H1 (cell line): ENCODE results near the gene CADPS. TPM values are rescaled to one million over a fixed set of nuclear protein-coding genes. Genes with fewer than 3 reads are reported as not detected.

ENCODE experiments used
- CTCF ChIA-PET: fragments of 300-600 bp; sonication (Branson Sonifier 250); formaldehyde crosslinking; loops from one replicate; lab custom pipeline; 2021; ENCODE audit not compliant: partially characterized antibody; lab: Charles Lee
- POLR2A ChIA-PET: fragments of 300-600 bp; sonication (Branson Sonifier 250); formaldehyde crosslinking; loops from one replicate; lab custom pipeline; 2021; ENCODE audit warnings: inconsistent platforms; ENCODE audit not compliant: partially characterized antibody; lab: Charles Lee
- DNase-seq, 2 experiments: peaks; one replicate each; pipeline versions ENCODE4 v3.0.0 to v3.0.0-alpha.2; 2010 to 2022; ENCODE audit warnings: low spot score in 2 of 2, low read depth in 1 of 2, mixed read lengths in 1 of 2
- FAIRE-seq: peaks from 2 replicates; lab custom pipeline; 2011; peaks lifted over from hg19 to GRCh38; lab: Jason Lieb, UNC
- H2AFZ ChIP-seq: 2 replicates; pipeline ENCODE4 v1.8.1; 2012; ENCODE audit warnings: low read length, inconsistent platforms
- H2AK5ac ChIP-seq: 2 replicates; pipeline ENCODE4 v1.6.1; 2013; ENCODE audit warnings: low read depth, low read length
- H2BK120ac ChIP-seq: replicated peaks from 2 replicates; pipeline ENCODE3; 2013; ENCODE audit warnings: low read depth, low read length, inconsistent platforms
- H2BK12ac ChIP-seq: 2 replicates; pipeline ENCODE4 v1.6.1; 2013; ENCODE audit warnings: low read depth, low read length
- H2BK15ac ChIP-seq: 2 replicates; pipeline ENCODE4 v1.6.1; 2013; ENCODE audit warnings: low read length
- H2BK20ac ChIP-seq: 2 replicates; pipeline ENCODE4 v1.6.1; 2013; ENCODE audit warnings: low read length
- H2BK5ac ChIP-seq: 2 replicates; pipeline ENCODE4 v1.6.1; 2013; ENCODE audit warnings: low read depth, low read length
- H3K14ac ChIP-seq: 2 replicates; pipeline ENCODE4 v1.6.1; 2013; ENCODE audit warnings: inconsistent platforms; ENCODE audit not compliant: insufficient read length
- H3K18ac ChIP-seq: 2 replicates; pipeline ENCODE4 v1.6.1; 2013; ENCODE audit warnings: low read length; ENCODE audit errors: extremely low read depth
- H3K23ac ChIP-seq: 2 replicates; pipeline ENCODE4 v1.6.1; 2013; ENCODE audit warnings: inconsistent platforms; ENCODE audit not compliant: insufficient read length
- H3K23me2 ChIP-seq: 2 replicates; pipeline ENCODE4 v1.6.1; 2013; ENCODE audit warnings: low read depth, low read length
- H3K27ac ChIP-seq: 2 replicates; pipeline ENCODE4 v1.6.1; 2011; ENCODE audit warnings: low read depth, low read length, inconsistent platforms
- H3K27me3 ChIP-seq, 4 experiments: replicated peaks in 1 of 4; 1 replicate in 1 of 4; 2 replicates in 3 of 4; pipeline versions ENCODE4 v1.6.1 to v1.8.1; 2011 to 2013; ENCODE audit warnings: low read length in 3 of 4, mild to moderate bottlenecking in 3 of 4, inconsistent platforms in 2 of 4, mixed read lengths in 2 of 4, moderate library complexity in 1 of 4; ENCODE audit not compliant: control insufficient read depth in 3 of 4, insufficient read depth in 3 of 4; ENCODE audit errors: extremely low read depth in 1 of 4
- H3K36me3 ChIP-seq, 4 experiments: 2 replicates each; pipeline versions ENCODE4 v1.6.1 to v1.8.1; 2011 to 2013; ENCODE audit warnings: mild to moderate bottlenecking in 4 of 4, low read length in 3 of 4, moderate library complexity in 2 of 4, control low read depth in 1 of 4, inconsistent platforms in 1 of 4; ENCODE audit not compliant: insufficient read depth in 4 of 4, control insufficient read depth in 2 of 4
- H3K4ac ChIP-seq: replicated peaks from 2 replicates; pipeline ENCODE3; 2013; ENCODE audit warnings: low read length, low read depth, mixed read lengths, inconsistent platforms; ENCODE audit not compliant: insufficient read length
- H3K4me1 ChIP-seq, 4 experiments: replicated peaks in 1 of 4; 1 replicate in 1 of 4; 2 replicates in 3 of 4; pipeline versions ENCODE4 v1.6.1 to v1.8.1; 2011 to 2013; ENCODE audit warnings: low read length in 3 of 4, inconsistent platforms in 2 of 4, mixed read lengths in 1 of 4; ENCODE audit not compliant: insufficient read depth in 4 of 4, control insufficient read depth in 3 of 4
- H3K4me2 ChIP-seq, 2 experiments: 2 replicates each; pipeline versions ENCODE4 v1.6.1 to v1.8.1; 2011 to 2013; ENCODE audit warnings: low read depth in 2 of 2, low read length in 2 of 2, control low read depth in 1 of 2, inconsistent platforms in 1 of 2, mild to moderate bottlenecking in 1 of 2; ENCODE audit not compliant: insufficient read depth in 1 of 2
- H3K4me3 ChIP-seq, 4 experiments: fragments of 200-600, 300-600 bp in 1 of 4; sonication (generic), shearing (Covaris generic), sonication (Bioruptor Twin) in 1 of 4; 2 replicates each; pipeline versions ENCODE4 v1.5.1 to v1.8.1; 2011 to 2016; ENCODE audit warnings: low read length in 4 of 4, low read depth in 3 of 4, control low read depth in 2 of 4, inconsistent platforms in 2 of 4, mild to moderate bottlenecking in 2 of 4, mixed read lengths in 1 of 4, moderate library complexity in 1 of 4; ENCODE audit not compliant: insufficient read depth in 2 of 4; ENCODE audit errors: extremely low read depth in 1 of 4
- H3K56ac ChIP-seq: replicated peaks from 2 replicates; pipeline ENCODE3; 2013; ENCODE audit warnings: low read depth, mild to moderate bottlenecking, mixed read lengths, low read length, inconsistent platforms; ENCODE audit not compliant: insufficient read length
- H3K79me1 ChIP-seq: 2 replicates; pipeline ENCODE4 v1.6.1; 2013; ENCODE audit warnings: low read depth, low read length, control low read depth
- H3K79me2 ChIP-seq, 2 experiments: 2 replicates each; pipeline versions ENCODE4 v1.6.1 to v1.8.1; 2012 to 2013; ENCODE audit warnings: low read length in 2 of 2, mild to moderate bottlenecking in 2 of 2, inconsistent platforms in 1 of 2; ENCODE audit not compliant: insufficient read depth in 2 of 2, control insufficient read depth in 1 of 2
- H3K9ac ChIP-seq, 4 experiments: replicated peaks in 1 of 4; 1 replicate in 1 of 4; 2 replicates in 3 of 4; pipeline versions ENCODE4 v1.6.1 to v1.8.1; 2011 to 2013; ENCODE audit warnings: low read depth in 3 of 4, low read length in 3 of 4, control low read depth in 2 of 4, mild to moderate bottlenecking in 2 of 4, moderate library complexity in 2 of 4, inconsistent platforms in 1 of 4; ENCODE audit errors: extremely low read depth in 1 of 4
- H3K9me3 ChIP-seq, 2 experiments: 2 replicates each; pipeline versions ENCODE4 v1.6.1 to v1.8.1; 2012 to 2013; ENCODE audit warnings: mild to moderate bottlenecking in 2 of 2, moderate library complexity in 2 of 2, control low read depth in 1 of 2, inconsistent platforms in 1 of 2, low read depth in 1 of 2, low read length in 1 of 2, mixed read lengths in 1 of 2; ENCODE audit not compliant: insufficient read depth in 2 of 2
- H4K20me1 ChIP-seq, 2 experiments: replicated peaks in 1 of 2; 2 replicates each; pipeline versions ENCODE3 to v1.8.1; 2011 to 2013; ENCODE audit warnings: inconsistent platforms in 2 of 2, low read length in 2 of 2, mild to moderate bottlenecking in 1 of 2; ENCODE audit not compliant: insufficient read depth in 2 of 2, control insufficient read depth in 1 of 2
- H4K5ac ChIP-seq: 2 replicates; pipeline ENCODE4 v1.6.1; 2013; ENCODE audit warnings: low read length, low read depth, mixed read lengths, inconsistent platforms; ENCODE audit not compliant: insufficient read length
- H4K8ac ChIP-seq: 2 replicates; pipeline ENCODE4 v1.8.0; 2013; ENCODE audit warnings: mild to moderate bottlenecking, moderate library complexity, low read length, inconsistent platforms; ENCODE audit not compliant: insufficient read depth; ENCODE audit errors: extremely low read depth
- H4K91ac ChIP-seq: replicated peaks from 2 replicates; pipeline ENCODE3; 2013; ENCODE audit warnings: low read length, mixed read lengths, inconsistent platforms; ENCODE audit not compliant: insufficient read length
- BCL11A ChIP-seq, 2 experiments: IDR thresholded peaks; one replicate each; pipeline ENCODE4 v1.6.1; 2011; ENCODE audit warnings: low read depth in 2 of 2, low read length in 2 of 2, mild to moderate bottlenecking in 2 of 2
- CBX8 ChIP-seq: fragments of 300-800, 300-1000 bp; sonication (generic); IDR thresholded peaks from 2 replicates; pipeline ENCODE4 v1.7.1; 2016; ENCODE audit warnings: low read depth, low read length, borderline replicate concordance
- CREB1 ChIP-seq: IDR thresholded peaks from 2 replicates; pipeline ENCODE4 v1.6.1; 2012; ENCODE audit warnings: inconsistent platforms
- FOSL1 ChIP-seq: IDR thresholded peaks from 2 replicates; pipeline ENCODE4 v1.6.1; 2011; ENCODE audit warnings: mild to moderate bottlenecking, low read depth, low read length, moderate library complexity; ENCODE audit not compliant: insufficient read depth
- GTF2F1 ChIP-seq: IDR thresholded peaks from 2 replicates; pipeline ENCODE4 v1.6.1; 2012; ENCODE audit warnings: low read depth, low read length, improper control_type of control experiment, borderline replicate concordance
- JUN ChIP-seq: IDR thresholded peaks from 2 replicates; pipeline ENCODE4 v1.6.1; 2011; ENCODE audit warnings: low read depth, mild to moderate bottlenecking, improper control_type of control experiment, low read length
- KDM1A ChIP-seq: fragments of 200-600, 300-600 bp; sonication (generic); IDR thresholded peaks from 2 replicates; pipeline ENCODE4 v1.7.1; 2016; ENCODE audit warnings: mild to moderate bottlenecking, low read length, borderline replicate concordance
- MAFK ChIP-seq: IDR thresholded peaks from 2 replicates; pipeline ENCODE4 v1.6.1; 2012; ENCODE audit warnings: low read depth, mild to moderate bottlenecking, improper control_type of control experiment, low read length
- NANOG ChIP-seq: IDR thresholded peaks from 2 replicates; pipeline ENCODE4 v1.6.1; 2011; ENCODE audit warnings: low read length, low read depth, mild to moderate bottlenecking, inconsistent platforms; ENCODE audit not compliant: insufficient read depth, poor library complexity, severe bottlenecking
- NRF1 ChIP-seq: IDR thresholded peaks from 2 replicates; pipeline ENCODE4 v1.6.1; 2011; ENCODE audit warnings: mild to moderate bottlenecking, low read depth, low read length, improper control_type of control experiment
- PHF8 ChIP-seq: fragments of 200-600 bp; sonication (generic); conservative IDR thresholded peaks from 2 replicates; pipeline ENCODE4 v1.7.1; 2012; ENCODE audit warnings: low read depth, mild to moderate bottlenecking, inconsistent platforms, low read length, moderate library complexity
- RAD21 ChIP-seq, 2 experiments: IDR thresholded peaks in 1 of 2; conservative IDR thresholded peaks in 1 of 2; 2 replicates each; pipeline ENCODE4 v1.6.1; 2011; ENCODE audit warnings: low read depth in 2 of 2, low read length in 2 of 2, improper control_type of control experiment in 1 of 2, inconsistent platforms in 1 of 2, mild to moderate bottlenecking in 1 of 2, moderate library complexity in 1 of 2
- SP4 ChIP-seq: IDR thresholded peaks from 2 replicates; pipeline ENCODE4 v1.6.1; 2012; ENCODE audit warnings: low read length, inconsistent platforms
- USF2 ChIP-seq: IDR thresholded peaks from 2 replicates; pipeline ENCODE4 v1.6.1; 2011; ENCODE audit warnings: low read length, improper control_type of control experiment
- WGBS, 2 experiments: shearing (Covaris generic) in 1 of 2; methylation state at CpG; one replicate each; pipeline versions ENCODE4 v1.1.6 to v1.1.7; 2013 to 2015; ENCODE audit warnings: low lambda C conversion rate in 2 of 2, mixed read lengths in 2 of 2, inconsistent platforms in 1 of 2, low coverage in 1 of 2, missing lambda C conversion rate in 1 of 2; ENCODE audit not compliant: insufficient replicate concordance in 2 of 2, insufficient coverage in 1 of 2, insufficient read length in 1 of 2; ENCODE audit errors: extremely low coverage in 1 of 2, missing lambda C conversion rate in 1 of 2; 5-methylcytosine and 5-hydroxymethylcytosine counted together
- polyA plus RNA-seq, 7 experiments: library from polyadenylated mRNA; depleted of rRNA in 3 of 7; stranded (reverse) in 5 of 7; unstranded in 2 of 7; fragments of >200 nt in 5 of 7; fragments of 200-250 nt in 2 of 7; gene quantifications; 1 replicate in 5 of 7; 2 replicates in 1 of 7; 4 replicates in 1 of 7; pipeline versions ENCODE4 v1.2.1 to v1.2.3, GENCODE V29; 2011 to 2013; ENCODE audit warnings: missing spikeins in 2 of 7, mixed read lengths in 2 of 7
- total RNA-seq: library from RNA; stranded (reverse); fragmentation: NEBNext Ultra II Directional; extraction: Animal tissue kit (Norgen Biotek cat#: 25700); gene quantifications from 2 replicates; pipeline ENCODE4 v1.2.1, GENCODE V29; 2021

The CADPS gene
- total and polyA plus RNA-seq, 2 of the 8 experiments (the other 6 are each of a cell fraction or from before 2014, with no cell fraction given), result 7.1 to 10.2 TPM

- H3K79me2 ChIP-seq, result no peaks in the 10 kb centered on the region
- H4K5ac ChIP-seq, result no peak overlapping the region
- no peak overlapping the region for H3K27ac ChIP-seq
- H4K91ac ChIP-seq, result no peak overlapping the region
- no peaks in the 10 kb centered on the region for H3K23me2 ChIP-seq
- no peak overlapping the region for H2BK12ac ChIP-seq
- H2BK120ac ChIP-seq, result no peak overlapping the region
- H3K4me3 ChIP-seq, result no peak overlapping the region
- no peak overlapping the region for H3K4me2 ChIP-seq
- H3K14ac ChIP-seq, result no peak overlapping the region
- CTCF ChIA-PET, result interaction anchor here (0.6 to 1.6 kb wide), 4 partner anchors 9 to 637 kb away, joined by 3 to 5 read pairs (median 3); no protein-coding TSS in a partner anchor
- H3K18ac ChIP-seq, result no peak overlapping the region
- H3K4me1 ChIP-seq, result no peaks in the 10 kb centered on the region
- no peaks in the 10 kb centered on the region for H3K79me1 ChIP-seq
- H4K20me1 ChIP-seq, result no peaks in the 10 kb centered on the region
- no peaks in the 10 kb centered on the region for H3K27me3 ChIP-seq
- DNase-seq (no peak), FAIRE-seq (no peak)
- H3K9me3 ChIP-seq, result no peaks in the 10 kb centered on the region
- 87% methylated on average over 2 of the region's 2 CpGs; no CpG with 5 or more reads in 1 of the 2 experiments for WGBS, 2 experiments
- H2BK20ac ChIP-seq, result no peak overlapping the region
- H3K36me3 ChIP-seq, result no peaks in the 10 kb centered on the region
- no peak overlapping the region for H3K56ac ChIP-seq
- H3K23ac ChIP-seq, result no peak overlapping the region
- H3K9ac ChIP-seq, result no peak overlapping the region
- no peak overlapping the region for H2AK5ac ChIP-seq
- POLR2A ChIA-PET, result no interaction called here
- H2BK15ac ChIP-seq, result no peak overlapping the region
- no peak overlapping the region for H2AFZ ChIP-seq
- H3K4ac ChIP-seq, result no peak overlapping the region
- no peak overlapping the region for H2BK5ac ChIP-seq
- no peak overlapping the region for H4K8ac ChIP-seq
- no peak for TF ChIP-seq RAD21 (IDR thresholded peaks at IDR 0.05 in 1 of 2, conservative IDR thresholded peaks at IDR 0.05 in 1 of 2; ENCODE audit: low read depth in 2 of 2, low read length in 2 of 2)
- TF ChIP-seq SP4, result no peak
- TF ChIP-seq CREB1, result no peak
- no peak for TF ChIP-seq NANOG
- TF ChIP-seq USF2, result no peak
- no peak for TF ChIP-seq GTF2F1
- no peak for TF ChIP-seq BCL11A (IDR thresholded peaks at IDR 0.05; ENCODE audit: low read depth in 2 of 2, low read length in 2 of 2)
- TF ChIP-seq PHF8, result no peak
- TF ChIP-seq MAFK, result no peak
- TF ChIP-seq JUN, result no peak
- TF ChIP-seq FOSL1, result no peak
- no peak for TF ChIP-seq KDM1A
- TF ChIP-seq CBX8, result no peak
- TF ChIP-seq NRF1, result no peak
These were observed 125.6 kb downstream of the CADPS start for GRCh38 chr3:62749657-62750056.
